Panc1 (cell line): ENCODE results near the gene UIMC1. TPM values are rescaled to one million over a fixed set of nuclear protein-coding genes. Genes with fewer than 3 reads are reported as not detected.

Source experiments
- ATAC-seq: fragments of 200-7000 bp; cut with Tn5 transposase; 2 replicates; pipeline ENCODE4 v1.9.1; 2020; ENCODE audit warnings: mild to moderate bottlenecking, moderate library complexity
- BruUV-seq: library from RNA; stranded (reverse); fragments of 400-500 nt; replicated peaks from 2 replicates; lab custom pipeline; 2021; lab: Mats Ljungman, UMichigan
- CTCF ChIA-PET: fragments of 300-600 bp; sonication (Branson Sonifier 250); formaldehyde crosslinking; loops from one replicate; lab custom pipeline; 2022; ENCODE audit warnings: antibody characterized with exemption; lab: Charles Lee
- POLR2A ChIA-PET: fragments of 300-600 bp; sonication (Branson Sonifier 250); formaldehyde crosslinking; loops from one replicate; lab custom pipeline; 2022; ENCODE audit warnings: antibody characterized with exemption; lab: Charles Lee
- DNase-seq: peaks from one replicate; pipeline ENCODE4 v3.0.0-alpha.2; 2010; ENCODE audit warnings: low read depth, low spot score
- H3K27ac ChIP-seq: 2 replicates; pipeline ENCODE4 v1.5.1; 2011; ENCODE audit warnings: mild to moderate bottlenecking, low read length, inconsistent platforms
- H3K27me3 ChIP-seq: fragments of 200-500 bp; sonication (Bioruptor generic); 2 replicates; pipeline ENCODE4 v1.6.0; 2014; ENCODE audit warnings: low read length, inconsistent platforms; ENCODE audit not compliant: control insufficient read depth, insufficient read depth
- H3K36me3 ChIP-seq: fragments of 200-500 bp; sonication (Bioruptor generic); 2 replicates; pipeline ENCODE4 v1.5.1; 2014; ENCODE audit warnings: inconsistent platforms, mild to moderate bottlenecking, low read length, moderate library complexity; ENCODE audit not compliant: control insufficient read depth, insufficient read depth
- H3K4me1 ChIP-seq: 2 replicates; pipeline ENCODE4 v1.5.1; 2011; ENCODE audit warnings: inconsistent platforms, mild to moderate bottlenecking, low read length, moderate library complexity; ENCODE audit not compliant: control insufficient read depth, insufficient read depth
- H3K4me3 ChIP-seq, 2 experiments: 2 replicates each; pipeline ENCODE4 v1.5.1; 2011 to 2012; ENCODE audit warnings: low read depth in 2 of 2, low read length in 2 of 2, mild to moderate bottlenecking in 2 of 2, inconsistent platforms in 1 of 2, moderate library complexity in 1 of 2
- H3K9me3 ChIP-seq: fragments of 200-500 bp; sonication (Bioruptor generic); 2 replicates; pipeline ENCODE4 v1.5.1; 2014; ENCODE audit warnings: low read depth, mild to moderate bottlenecking, inconsistent platforms, low read length, moderate library complexity; ENCODE audit not compliant: control insufficient read depth, insufficient read depth
- POLR2AphosphoS5 ChIP-seq: IDR thresholded peaks from 2 replicates; pipeline ENCODE4 v1.6.1; 2012; ENCODE audit warnings: mild to moderate bottlenecking, low read depth, low read length, moderate library complexity
- SIN3A ChIP-seq: IDR thresholded peaks from 2 replicates; pipeline ENCODE4 v1.6.1; 2012; ENCODE audit warnings: low read depth, mild to moderate bottlenecking, low read length, moderate library complexity, borderline replicate concordance; ENCODE audit not compliant: insufficient read depth
- TCF7L2 ChIP-seq: IDR thresholded peaks from 2 replicates; pipeline ENCODE4 v1.6.1; 2011; ENCODE audit warnings: mild to moderate bottlenecking, low read depth, low read length, inconsistent platforms
- in situ Hi-C: cut with HindIII; loops from 2 replicates; pipeline ENCODE4 v1.10.0; 2016; ENCODE audit warnings: low sequenced_read_pairs, low pct_unique_long_range_greater_than_20kb
- intact Hi-C: fragments of 100-400 bp; cut with micrococcal nuclease; formaldehyde crosslinking; loops from one replicate; pipeline ENCODE4 v1.10.0; 2022; ENCODE audit not compliant: unreplicated experiment
- total RNA-seq: library from RNA; stranded (reverse); gene quantifications from one replicate; pipeline ENCODE4 v1.2.1, GENCODE V29; 2021; ENCODE audit not compliant: unreplicated experiment
- TF ChIP-seq, protein P1 (sequence below): fragments of 450-650 bp; IDR thresholded peaks from 2 replicates; pipeline ENCODE4 v1.5.1; 2017; ENCODE audit warnings: mild to moderate bottlenecking
- TF ChIP-seq, protein P2 (sequence below), 2 experiments: IDR thresholded peaks; 2 replicates each; pipeline ENCODE4 v1.6.1; 2011 to 2012; ENCODE audit warnings: low read depth in 2 of 2, control low read depth in 1 of 2, low read length in 1 of 2, mild to moderate bottlenecking in 1 of 2, moderate library complexity in 1 of 2; ENCODE audit not compliant: insufficient read depth in 1 of 2

Gene UIMC1
- total RNA-seq, 1 experiment from 2014 or later: 37.1 TPM

DNA sequence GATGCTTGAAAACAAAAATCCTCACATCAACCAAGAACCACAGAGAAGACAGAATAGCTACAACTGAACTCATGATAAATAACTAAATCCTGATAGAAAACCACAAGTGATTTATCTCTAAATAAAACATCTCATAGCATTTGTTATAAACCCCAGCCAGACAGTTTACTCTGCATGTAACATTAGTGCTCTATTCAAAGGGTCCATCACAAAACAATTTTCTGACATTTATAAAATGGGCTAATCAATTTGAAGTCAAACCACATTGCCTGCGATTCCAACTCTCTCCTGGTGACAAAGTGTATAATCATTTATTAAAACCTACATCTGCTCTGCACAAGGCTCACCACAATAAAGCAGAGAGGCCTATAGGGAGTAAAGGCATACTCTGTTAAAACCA is 49.8 kb downstream of the UIMC1 start:
- Histone ChIP-seq H3K36me3 (peaks cover 25% of the 10 kb centered on the region), H3K9me3 (no peaks in the 10 kb centered on the region), H3K27me3 (no peaks in the 10 kb centered on the region), H3K4me1 (no peaks in the 10 kb centered on the region), H3K27ac (no peak overlapping the region), H3K4me3 (no peak overlapping the region)
- no peak for DNase-seq
- intact Hi-C loops (loop anchor here (5.0 kb wide), 1 partner anchor 144 kb away; the partner anchor contains the start of gene UNC5A), in situ Hi-C loops (no loop called here)
- ChIA-PET CTCF (no interaction called here), POLR2A (no interaction called here)
- TF ChIP-seq, protein P1, sequence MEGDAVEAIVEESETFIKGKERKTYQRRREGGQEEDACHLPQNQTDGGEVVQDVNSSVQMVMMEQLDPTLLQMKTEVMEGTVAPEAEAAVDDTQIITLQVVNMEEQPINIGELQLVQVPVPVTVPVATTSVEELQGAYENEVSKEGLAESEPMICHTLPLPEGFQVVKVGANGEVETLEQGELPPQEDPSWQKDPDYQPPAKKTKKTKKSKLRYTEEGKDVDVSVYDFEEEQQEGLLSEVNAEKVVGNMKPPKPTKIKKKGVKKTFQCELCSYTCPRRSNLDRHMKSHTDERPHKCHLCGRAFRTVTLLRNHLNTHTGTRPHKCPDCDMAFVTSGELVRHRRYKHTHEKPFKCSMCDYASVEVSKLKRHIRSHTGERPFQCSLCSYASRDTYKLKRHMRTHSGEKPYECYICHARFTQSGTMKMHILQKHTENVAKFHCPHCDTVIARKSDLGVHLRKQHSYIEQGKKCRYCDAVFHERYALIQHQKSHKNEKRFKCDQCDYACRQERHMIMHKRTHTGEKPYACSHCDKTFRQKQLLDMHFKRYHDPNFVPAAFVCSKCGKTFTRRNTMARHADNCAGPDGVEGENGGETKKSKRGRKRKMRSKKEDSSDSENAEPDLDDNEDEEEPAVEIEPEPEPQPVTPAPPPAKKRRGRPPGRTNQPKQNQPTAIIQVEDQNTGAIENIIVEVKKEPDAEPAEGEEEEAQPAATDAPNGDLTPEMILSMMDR: no peak
- TF ChIP-seq SIN3A (no peak), TCF7L2 (no peak), POLR2AphosphoS5 (no peak)
- TF ChIP-seq, protein P2, sequence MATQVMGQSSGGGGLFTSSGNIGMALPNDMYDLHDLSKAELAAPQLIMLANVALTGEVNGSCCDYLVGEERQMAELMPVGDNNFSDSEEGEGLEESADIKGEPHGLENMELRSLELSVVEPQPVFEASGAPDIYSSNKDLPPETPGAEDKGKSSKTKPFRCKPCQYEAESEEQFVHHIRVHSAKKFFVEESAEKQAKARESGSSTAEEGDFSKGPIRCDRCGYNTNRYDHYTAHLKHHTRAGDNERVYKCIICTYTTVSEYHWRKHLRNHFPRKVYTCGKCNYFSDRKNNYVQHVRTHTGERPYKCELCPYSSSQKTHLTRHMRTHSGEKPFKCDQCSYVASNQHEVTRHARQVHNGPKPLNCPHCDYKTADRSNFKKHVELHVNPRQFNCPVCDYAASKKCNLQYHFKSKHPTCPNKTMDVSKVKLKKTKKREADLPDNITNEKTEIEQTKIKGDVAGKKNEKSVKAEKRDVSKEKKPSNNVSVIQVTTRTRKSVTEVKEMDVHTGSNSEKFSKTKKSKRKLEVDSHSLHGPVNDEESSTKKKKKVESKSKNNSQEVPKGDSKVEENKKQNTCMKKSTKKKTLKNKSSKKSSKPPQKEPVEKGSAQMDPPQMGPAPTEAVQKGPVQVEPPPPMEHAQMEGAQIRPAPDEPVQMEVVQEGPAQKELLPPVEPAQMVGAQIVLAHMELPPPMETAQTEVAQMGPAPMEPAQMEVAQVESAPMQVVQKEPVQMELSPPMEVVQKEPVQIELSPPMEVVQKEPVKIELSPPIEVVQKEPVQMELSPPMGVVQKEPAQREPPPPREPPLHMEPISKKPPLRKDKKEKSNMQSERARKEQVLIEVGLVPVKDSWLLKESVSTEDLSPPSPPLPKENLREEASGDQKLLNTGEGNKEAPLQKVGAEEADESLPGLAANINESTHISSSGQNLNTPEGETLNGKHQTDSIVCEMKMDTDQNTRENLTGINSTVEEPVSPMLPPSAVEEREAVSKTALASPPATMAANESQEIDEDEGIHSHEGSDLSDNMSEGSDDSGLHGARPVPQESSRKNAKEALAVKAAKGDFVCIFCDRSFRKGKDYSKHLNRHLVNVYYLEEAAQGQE (IDR thresholded peaks at IDR 0.05; ENCODE audit: insufficient read depth in 1 of 2, low read depth in 2 of 2, low read length in 1 of 2): no peak
- BruUV-seq: no TSS peak
- ATAC-seq: no peak

DNA sequence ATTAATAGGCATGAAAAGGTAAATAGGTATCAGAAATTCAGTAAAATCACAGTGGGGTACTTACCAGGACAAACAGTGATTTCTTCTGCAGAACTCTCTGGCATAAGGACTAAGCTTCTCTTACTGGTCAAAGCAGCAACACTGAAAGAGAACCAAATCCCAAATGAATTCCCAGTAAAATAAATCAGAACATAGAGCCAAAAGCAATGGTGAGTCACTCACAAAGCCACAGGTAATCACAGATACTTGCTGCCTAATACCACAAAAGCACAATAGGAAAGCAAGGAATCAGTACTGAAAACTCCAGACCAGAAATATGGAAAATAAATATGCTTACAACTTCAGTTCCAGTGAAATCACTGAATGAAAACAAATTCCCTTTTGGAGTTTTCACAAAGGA is 50.7 kb downstream of the UIMC1 start:
- intact Hi-C loops (loop anchor here (5.0 kb wide), 1 partner anchor 144 kb away; the partner anchor contains the start of gene UNC5A), in situ Hi-C loops (no loop called here)
- Histone ChIP-seq H3K36me3 (peaks cover 33% of the 10 kb centered on the region), H3K27me3 (no peaks in the 10 kb centered on the region), H3K9me3 (no peaks in the 10 kb centered on the region), H3K27ac (no peak overlapping the region), H3K4me3 (no peak overlapping the region), H3K4me1 (no peaks in the 10 kb centered on the region)
- DNase-seq (no peak), ATAC-seq (no peak)
- BruUV-seq: no TSS peak
- ChIA-PET CTCF (no interaction called here), POLR2A (no interaction called here)
- TF ChIP-seq, protein P1: no peak
- TF ChIP-seq POLR2AphosphoS5 (no peak), TCF7L2 (no peak), SIN3A (no peak)
- TF ChIP-seq, protein P2 (IDR thresholded peaks at IDR 0.05; ENCODE audit: insufficient read depth in 1 of 2, low read depth in 2 of 2, low read length in 1 of 2): no peak
